Stomach (tissue), 9 donors: ENCODE data around the gene ZBTB7A. TPM values are rescaled to one million over a fixed set of nuclear protein-coding genes. Genes with fewer than 3 reads are reported as not detected.

ENCODE experiments used
- DNase-seq, 2 donors: peaks; one replicate each; pipeline versions ENCODE4 v3.0.0 to v3.0.0-alpha.2; 2013 to 2019
- H3K27ac ChIP-seq, 5 donors: fragments of 200-600 bp in 4 of 5; sonication (generic) in 4 of 5; one replicate each; pipeline ENCODE4 v1.5.1; 2013 to 2019; ENCODE audit warnings: mild to moderate bottlenecking in 1 of 5, moderate library complexity in 1 of 5
- H3K27me3 ChIP-seq, 3 donors: fragments of 200-600 bp; sonication (generic); one replicate each; pipeline ENCODE4 v1.5.1; 2017 to 2019; ENCODE audit warnings: mixed run types in 1 of 3
- H3K36me3 ChIP-seq, 4 donors: fragments of 200-600 bp; sonication (generic); 1 replicate in 3 of 4; 2 replicates in 1 of 4; pipeline ENCODE4 v1.5.1; 2016 to 2019
- H3K4me1 ChIP-seq, 4 donors: fragments of 200-600 bp; sonication (generic); one replicate each; pipeline ENCODE4 v1.5.1; 2016 to 2019
- H3K4me3 ChIP-seq, 4 donors: fragments of 200-600 bp; sonication (generic) in 3 of 4; one replicate each; pipeline ENCODE4 v1.5.1; 2016 to 2019; ENCODE audit warnings: mild to moderate bottlenecking in 1 of 4
- H3K9me3 ChIP-seq, 4 donors: fragments of 200-600 bp; sonication (generic); one replicate each; pipeline ENCODE4 v1.5.1; 2016 to 2019
- CTCF ChIP-seq, 7 experiments: fragments of 450-650 bp in 4 of 7; fragments of 200-600 bp in 3 of 7; sonication (generic) in 3 of 7; IDR thresholded peaks; one replicate each; pipeline ENCODE4 v1.5.1; 2016 to 2019; ENCODE audit warnings: antibody characterized with exemption in 7 of 7, control low read depth in 2 of 7, mild to moderate bottlenecking in 1 of 7
- EP300 ChIP-seq: sonication (generic); formaldehyde crosslinking; IDR thresholded peaks from one replicate; pipeline ENCODE4 v1.6.1; 2017; ENCODE audit warnings: antibody characterized with exemption
- POLR2A ChIP-seq, 4 donors: fragments of 450-650 bp; IDR thresholded peaks; one replicate each; pipeline ENCODE4 v1.6.1; 2016; ENCODE audit warnings: antibody characterized with exemption in 4 of 4, control low read depth in 2 of 4, mild to moderate bottlenecking in 1 of 4, moderate library complexity in 1 of 4
- POLR2AphosphoS5 ChIP-seq, 3 donors: sonication (generic); formaldehyde crosslinking; IDR thresholded peaks; one replicate each; pipeline ENCODE4 v1.6.1; 2016; ENCODE audit warnings: antibody characterized with exemption in 3 of 3
- WGBS, 5 donors: extraction: QIAGEN DNeasy Blood & Tissue Kit in 3 of 5; methylation state at CpG; one replicate each; pipeline versions ENCODE4 v1.1.5 to v1.1.7; 2013 to 2018; 5-methylcytosine and 5-hydroxymethylcytosine counted together
- intact Hi-C: fragments of 100-400 bp; cut with DNase I; formaldehyde crosslinking; loops from one replicate; pipeline ENCODE4 v1.15.1; 2023; ENCODE audit warnings: low total_unique reads
- polyA plus RNA-seq, 3 donors: library from polyadenylated mRNA; stranded (reverse); fragments of 200-250 nt; gene quantifications; one replicate each; pipeline ENCODE4 v1.2.3, GENCODE V29; 2013
- total RNA-seq, 5 donors: library from RNA; depleted of rRNA; stranded (reverse); fragments of >200 nt; gene quantifications; one replicate each; pipeline versions ENCODE4 v1.1.0 to v1.2.3, GENCODE V29; 2014 to 2016
- donor health status: healthy with polysubstance abuse.
- donor health status: Bipolar disorder and iron deficiency.
- donor health status: healthy.

Gene ZBTB7A
- total and polyA plus RNA-seq, 8 donors, result 8.0 to 274 (median 35.5) TPM

- Histone ChIP-seq H3K27ac (no peak overlapping the region), H3K27me3 (no peaks in the 10 kb centered on the region), H3K9me3 (no peaks in the 10 kb centered on the region), H3K4me3 (no peak overlapping the region), H3K4me1 (peaks cover 0 to 9% (median 3%) of the 10 kb centered on the region in 4 donors), H3K36me3 (peaks cover 50 to 91% (median 89%) of the 10 kb centered on the region in 4 donors)
- 90 to 96% (median 94%) methylated on average over 36 to 38 of the region's 38 CpGs for WGBS, 5 donors
- intact Hi-C loops, result no loop called here
- no peak for DNase-seq
- no peak for TF ChIP-seq EP300
- TF ChIP-seq CTCF (IDR thresholded peaks at IDR 0.05), result no peak
- TF ChIP-seq POLR2AphosphoS5 (IDR thresholded peaks at IDR 0.05), result no peak
- no peak for TF ChIP-seq POLR2A (IDR thresholded peaks at IDR 0.05)
Observed at GRCh38 chr19:4100647-4101495, 34.2 kb upstream of the ZBTB7A start.

GRCh38 chr19:4099041-4099764 is 32.5 kb upstream of the ZBTB7A start:
- H3K9me3 ChIP-seq, result no peaks in the 10 kb centered on the region
- H3K27ac ChIP-seq, result no peak overlapping the region
- no peaks in the 10 kb centered on the region for H3K27me3 ChIP-seq
- WGBS, 5 donors, result 94 to 96% (median 95%) methylated on average over 29 to 38 of the region's 38 CpGs
- TF ChIP-seq POLR2A (IDR thresholded peaks at IDR 0.05), result no peak
- TF ChIP-seq CTCF (IDR thresholded peaks at IDR 0.05), result no peak
- TF ChIP-seq EP300, result no peak
- TF ChIP-seq POLR2AphosphoS5 (IDR thresholded peaks at IDR 0.05), result no peak
- intact Hi-C loops, result no loop called here
- DNase-seq, result no peak
- peaks cover 0 to 23% (median 13%) of the 10 kb centered on the region in 4 donors for H3K4me1 ChIP-seq
- H3K4me3 ChIP-seq, result no peak overlapping the region
- H3K36me3 ChIP-seq, result peaks cover 47 to 91% (median 84%) of the 10 kb centered on the region in 4 donors

GRCh38 chr19:4098493-4098892 is 31.8 kb upstream of the ZBTB7A start:
- DNase-seq, result no peak
- Histone ChIP-seq H3K27ac (no peak overlapping the region), H3K4me3 (no peak overlapping the region), H3K9me3 (no peaks in the 10 kb centered on the region), H3K4me1 (peaks cover 0 to 23% (median 13%) of the 10 kb centered on the region in 4 donors), H3K27me3 (no peaks in the 10 kb centered on the region), H3K36me3 (peaks cover 48 to 91% (median 84%) of the 10 kb centered on the region in 4 donors)
- no peak for TF ChIP-seq POLR2AphosphoS5 (IDR thresholded peaks at IDR 0.05)
- no peak for TF ChIP-seq POLR2A (IDR thresholded peaks at IDR 0.05)
- TF ChIP-seq CTCF (IDR thresholded peaks at IDR 0.05), result no peak
- TF ChIP-seq EP300, result no peak
- intact Hi-C loops, result no loop called here
- WGBS, 5 donors, result 82 to 89% (median 87%) methylated on average over 13 to 18 of the region's 18 CpGs

GRCh38 chr19:4097501-4097900 is 30.8 kb upstream of the ZBTB7A start:
- no peak for DNase-seq
- peaks cover 0 to 23% (median 13%) of the 10 kb centered on the region in 4 donors for H3K4me1 ChIP-seq
- 71 to 81% (median 72%) methylated on average over 9 to 11 of the region's 11 CpGs for WGBS, 5 donors
- H3K9me3 ChIP-seq, result no peaks in the 10 kb centered on the region
- no peaks in the 10 kb centered on the region for H3K27me3 ChIP-seq
- peak overlapping the region in 2 of 5 donors; percentile 19 to 22 for H3K27ac ChIP-seq
- TF ChIP-seq EP300 (no peak), POLR2AphosphoS5 (IDR thresholded peaks at IDR 0.05) (peak in 1 of 3 donors; percentile 5), POLR2A (IDR thresholded peaks at IDR 0.05) (no peak), CTCF (IDR thresholded peaks at IDR 0.05) (no peak)
- intact Hi-C loops, result no loop called here
- peaks cover 47 to 91% (median 84%) of the 10 kb centered on the region in 4 donors for H3K36me3 ChIP-seq
- H3K4me3 ChIP-seq, result no peak overlapping the region
